Common myeloid progenitor, CD34-positive (primary cell): ENCODE data around the gene TJP3.
A peak's percentile ranks its signal among the peaks of the same experiment; 100 is the strongest.

Source experiments
- CTCF ChIA-PET: fragments of 350-600 bp; sonication (Branson Sonifier 250); formaldehyde crosslinking; loops from one replicate; lab custom pipeline; 2021; ENCODE audit warnings: antibody characterized with exemption; lab: Charles Lee
- POLR2A ChIA-PET: fragments of 350-600 bp; sonication (Branson Sonifier 250); formaldehyde crosslinking; loops from one replicate; lab custom pipeline; 2021; ENCODE audit warnings: antibody characterized with exemption; lab: Charles Lee
- DNase-seq, 3 donors: peaks; one replicate each; pipeline versions ENCODE4 v3.0.0 to v3.0.0-alpha.2; 2013
- H3K27ac ChIP-seq, 2 experiments: 1 replicate in 1 of 2; 2 replicates in 1 of 2; pipeline ENCODE4 v1.7.0; 2013; ENCODE audit warnings: inconsistent platforms in 2 of 2, low read length in 2 of 2, mild to moderate bottlenecking in 2 of 2, low read depth in 1 of 2, moderate library complexity in 1 of 2; ENCODE audit not compliant: severe bottlenecking in 2 of 2, insufficient read depth in 1 of 2, poor library complexity in 1 of 2
- H3K27me3 ChIP-seq, 5 experiments: replicated peaks in 2 of 5; 1 replicate in 3 of 5; 2 replicates in 2 of 5; pipeline versions ENCODE4 v1.6.1 to v1.7.0; 2013; ENCODE audit warnings: low read length in 4 of 5, mild to moderate bottlenecking in 2 of 5, moderate library complexity in 2 of 5, inconsistent platforms in 1 of 5; ENCODE audit not compliant: insufficient read depth in 5 of 5, control insufficient read depth in 4 of 5
- H3K36me3 ChIP-seq, 4 experiments: 1 replicate in 2 of 4; 2 replicates in 2 of 4; pipeline versions ENCODE4 v1.6.1 to v1.7.0; 2013; ENCODE audit warnings: low read length in 3 of 4, control low read depth in 1 of 4, mild to moderate bottlenecking in 1 of 4; ENCODE audit not compliant: control insufficient read depth in 4 of 4, insufficient read depth in 4 of 4
- H3K4me1 ChIP-seq, 4 experiments: 1 replicate in 3 of 4; 2 replicates in 1 of 4; pipeline versions ENCODE4 v1.6.1 to v1.7.1; 2013; ENCODE audit warnings: low read length in 3 of 4, mild to moderate bottlenecking in 3 of 4, control low read depth in 1 of 4, inconsistent platforms in 1 of 4, moderate library complexity in 1 of 4; ENCODE audit not compliant: control insufficient read depth in 4 of 4, insufficient read depth in 4 of 4; ENCODE audit errors: control extremely low read depth in 1 of 4
- H3K4me3 ChIP-seq, 7 experiments: 1 replicate in 4 of 7; 2 replicates in 3 of 7; pipeline versions ENCODE4 v1.5.1 to v1.7.0; 2013; ENCODE audit warnings: mild to moderate bottlenecking in 7 of 7, low read length in 6 of 7, moderate library complexity in 6 of 7, inconsistent platforms in 2 of 7, low read depth in 2 of 7, control low read depth in 1 of 7; ENCODE audit not compliant: insufficient read depth in 4 of 7, control insufficient read depth in 1 of 7; ENCODE audit errors: extremely low read depth in 1 of 7
- H3K9me3 ChIP-seq, 5 experiments: 1 replicate in 4 of 5; 2 replicates in 1 of 5; pipeline versions ENCODE4 v1.6.1 to v1.7.1; 2013; ENCODE audit warnings: low read length in 4 of 5, mild to moderate bottlenecking in 2 of 5, inconsistent platforms in 1 of 5, low read depth in 1 of 5, moderate library complexity in 1 of 5; ENCODE audit not compliant: control insufficient read depth in 4 of 5, insufficient read depth in 2 of 5; ENCODE audit errors: control extremely low read depth in 1 of 5
- WGBS: methylation state at CpG from one replicate; pipeline ENCODE4 v1.1.5; 2013; ENCODE audit not compliant: insufficient coverage; 5-methylcytosine and 5-hydroxymethylcytosine counted together

Gene TJP3

GRCh38 chr19:3734310-3734600 is 26.1 kb downstream of the TJP3 start:
- no peaks in the 10 kb centered on the region for H3K27me3 ChIP-seq
- ChIA-PET POLR2A (no interaction called here), CTCF (interaction anchor here (1.6 kb wide), 1 partner anchor 23 kb away, joined by 4 read pairs; no protein-coding TSS in a partner anchor)

DNA sequence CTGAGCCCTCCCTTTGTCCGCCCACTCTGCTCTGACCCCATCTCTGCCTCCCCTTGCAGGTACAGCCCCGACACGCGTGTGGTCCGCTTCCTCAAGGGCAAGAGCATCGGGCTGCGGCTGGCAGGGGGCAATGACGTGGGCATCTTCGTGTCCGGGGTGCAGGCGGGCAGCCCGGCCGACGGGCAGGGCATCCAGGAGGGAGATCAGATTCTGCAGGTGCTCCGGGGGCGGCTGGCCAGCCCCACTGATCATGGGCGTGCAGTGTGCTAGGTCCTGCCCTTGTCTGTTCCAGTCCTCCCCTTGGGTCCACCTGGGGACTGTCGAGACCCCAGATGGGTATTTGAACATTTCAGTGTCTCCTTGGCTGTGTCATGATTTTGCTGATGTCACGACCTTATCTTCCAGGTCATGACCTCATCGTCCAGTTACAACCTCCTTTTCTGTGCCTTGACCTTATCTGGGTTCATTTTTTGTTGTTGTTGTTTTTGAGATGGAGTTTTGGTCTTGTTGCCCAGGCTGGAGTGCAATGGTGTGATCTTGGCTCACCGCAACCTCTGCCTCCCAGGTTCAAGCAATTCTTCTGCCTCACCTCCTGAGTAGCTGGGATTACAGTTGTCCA is 28.0 kb downstream of the TJP3 start:
- CTCF ChIA-PET, result no interaction called here
- 96% methylated on average over 20 of the region's 21 CpGs for WGBS
- POLR2A ChIA-PET, result interaction anchor here (0.7 kb wide), 1 partner anchor 29 kb away, joined by 5 read pairs; no protein-coding TSS in a partner anchor

More at GRCh38 chr19:3734310-3734600, 26.1 kb downstream of the TJP3 start:
- 100% methylated on average over 1 of the region's 14 CpGs for WGBS
- no peak overlapping the region for H3K27ac ChIP-seq
- no peak overlapping the region for H3K4me3 ChIP-seq
- no peaks in the 10 kb centered on the region for H3K4me1 ChIP-seq
- no peaks in the 10 kb centered on the region for H3K9me3 ChIP-seq
- no peaks in the 10 kb centered on the region for H3K36me3 ChIP-seq
- no peak for DNase-seq

DNA sequence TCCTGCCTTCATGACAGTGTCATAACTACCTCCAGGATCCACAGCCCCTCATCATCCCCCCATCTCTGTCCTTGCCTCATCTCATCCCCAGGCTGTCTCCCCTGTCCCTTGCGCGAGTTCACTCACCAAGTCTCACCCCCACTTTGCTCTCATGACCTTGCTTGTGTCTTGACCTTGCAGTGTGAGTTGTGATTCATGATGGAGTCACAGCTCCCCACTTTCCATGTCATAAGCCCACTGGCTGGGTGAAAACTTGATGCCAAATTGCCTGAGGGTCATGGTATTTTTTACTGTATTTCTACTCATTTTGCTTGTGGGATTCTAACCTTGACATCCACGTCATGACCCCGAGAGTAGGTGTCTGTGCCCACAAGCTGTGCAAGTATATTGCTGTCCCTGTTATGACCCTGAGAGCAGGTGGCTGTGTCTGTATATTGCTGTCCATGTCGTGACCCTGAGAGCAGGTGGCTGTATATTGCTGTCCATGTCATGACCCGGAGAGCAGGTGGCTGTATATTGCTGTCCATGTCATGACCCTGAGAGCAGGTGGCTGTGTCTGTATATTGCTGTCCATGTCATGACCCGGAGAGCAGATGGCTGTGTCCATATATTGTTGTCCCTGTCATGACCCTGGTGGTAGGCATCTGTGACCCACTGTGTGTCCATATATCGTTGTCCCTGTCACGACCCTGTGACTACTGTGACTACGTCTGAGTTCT is 29.5 kb downstream of the TJP3 start:
- no peak for DNase-seq
- Histone ChIP-seq H3K27ac (no peak overlapping the region), H3K36me3 (no peaks in the 10 kb centered on the region), H3K4me1 (peaks cover 0 to 2% (median 0%) of the 10 kb centered on the region in 4 experiments), H3K9me3 (no peaks in the 10 kb centered on the region), H3K4me3 (no peak overlapping the region), H3K27me3 (no peaks in the 10 kb centered on the region)
- ChIA-PET CTCF (interaction anchor here (0.7 to 1.9 kb wide), 3 partner anchors 19 to 420 kb away, joined by 3 to 4 read pairs (median 3); partner anchors contain the start of genes APBA3 and MRPL54), POLR2A (no interaction called here)
- 92% methylated on average over 8 of the region's 10 CpGs for WGBS

More for the DNA sequence above, 28.0 kb downstream of the TJP3 start:
- no peaks in the 10 kb centered on the region for H3K9me3 ChIP-seq
- peaks cover 0 to 2% (median 0%) of the 10 kb centered on the region in 4 experiments for H3K4me1 ChIP-seq
- DNase-seq, result no peak
- H3K27ac ChIP-seq, result no peak overlapping the region
- H3K4me3 ChIP-seq, result no peak overlapping the region
- no peaks in the 10 kb centered on the region for H3K36me3 ChIP-seq
- no peaks in the 10 kb centered on the region for H3K27me3 ChIP-seq

DNA sequence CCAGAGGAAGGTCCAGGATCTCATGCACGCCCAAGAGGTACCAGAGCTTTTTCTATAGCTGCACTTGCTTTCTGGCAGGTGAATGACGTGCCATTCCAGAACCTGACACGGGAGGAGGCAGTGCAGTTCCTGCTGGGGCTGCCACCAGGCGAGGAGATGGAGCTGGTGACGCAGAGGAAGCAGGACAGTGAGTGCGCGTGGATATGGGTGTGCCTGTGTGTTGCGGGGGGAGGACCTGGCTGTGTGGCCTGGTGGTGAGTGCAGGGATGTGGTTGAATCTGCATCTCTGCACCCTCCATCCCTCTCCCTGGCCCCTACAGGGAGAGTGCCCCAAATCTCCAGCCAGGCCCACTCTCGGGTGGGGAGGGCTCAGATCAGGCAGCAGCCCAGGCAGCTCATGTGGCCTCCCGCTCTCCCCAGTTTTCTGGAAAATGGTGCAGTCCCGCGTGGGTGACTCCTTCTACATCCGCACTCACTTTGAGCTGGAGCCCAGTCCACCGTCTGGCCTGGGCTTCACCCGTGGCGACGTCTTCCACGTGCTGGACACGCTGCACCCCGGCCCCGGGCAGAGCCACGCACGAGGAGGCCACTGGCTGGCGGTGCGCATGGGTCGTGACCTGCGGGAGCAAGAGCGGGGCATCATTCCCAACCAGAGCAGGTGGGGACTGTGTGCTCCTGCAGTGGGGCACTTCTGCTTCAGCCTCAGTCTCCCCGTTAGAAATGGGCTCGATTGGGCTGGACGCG is 30.5 kb downstream of the TJP3 start:
- WGBS, result 94% methylated on average over 31 of the region's 32 CpGs
- no peak for DNase-seq

GRCh38 chr19:3740431-3740830 is 32.2 kb downstream of the TJP3 start:
- no peaks in the 10 kb centered on the region for H3K36me3 ChIP-seq
- H3K4me3 ChIP-seq, result no peak overlapping the region
- ChIA-PET POLR2A (no interaction called here), CTCF (no interaction called here)
- peaks cover 0 to 2% (median 0%) of the 10 kb centered on the region in 4 experiments for H3K4me1 ChIP-seq
- 93% methylated on average over 22 of the region's 24 CpGs for WGBS
- no peak overlapping the region for H3K27ac ChIP-seq
- peaks cover 0 to 3% (median 0%) of the 10 kb centered on the region in 5 experiments for H3K9me3 ChIP-seq
- no peak for DNase-seq
- H3K27me3 ChIP-seq, result no peaks in the 10 kb centered on the region

More for the DNA sequence above, 30.5 kb downstream of the TJP3 start:
- Histone ChIP-seq H3K36me3 (no peaks in the 10 kb centered on the region), H3K27me3 (no peaks in the 10 kb centered on the region), H3K9me3 (peaks cover 0 to 3% (median 0%) of the 10 kb centered on the region in 5 experiments), H3K4me1 (peaks cover 0 to 2% (median 0%) of the 10 kb centered on the region in 4 experiments), H3K27ac (no peak overlapping the region), H3K4me3 (no peak overlapping the region)
- CTCF ChIA-PET, result interaction anchor here (0.7 to 1.9 kb wide), 3 partner anchors 18 to 421 kb away, joined by 3 to 4 read pairs (median 3); partner anchors contain the start of genes APBA3 and MRPL54
- POLR2A ChIA-PET, result no interaction called here

GRCh38 chr19:3743486-3743885 is 35.3 kb downstream of the TJP3 start:
- Histone ChIP-seq H3K4me3 (no peak overlapping the region), H3K9me3 (peaks cover 0 to 3% (median 0%) of the 10 kb centered on the region in 5 experiments), H3K27ac (no peak overlapping the region), H3K36me3 (no peaks in the 10 kb centered on the region), H3K27me3 (no peaks in the 10 kb centered on the region), H3K4me1 (peaks cover 0 to 2% (median 0%) of the 10 kb centered on the region in 4 experiments)
- CTCF ChIA-PET, result interaction anchor here (0.8 kb wide), 1 partner anchor 18 kb away, joined by 3 read pairs; no protein-coding TSS in a partner anchor
- POLR2A ChIA-PET, result interaction anchor here (0.5 kb wide), 1 partner anchor 88 kb away, joined by 3 read pairs; no protein-coding TSS in a partner anchor
- peak in 2 of 3 donors; percentile 29 to 49 for DNase-seq
- WGBS, result 100% methylated on average over 2 of the region's 2 CpGs
